ENCODE measurements around the gene CASZ1. TPM values are rescaled to one million over a fixed set of nuclear protein-coding genes. Genes with fewer than 3 reads are reported as not detected.

CASZ1 gene
- total and polyA plus RNA-seq, 2 donors (not counting 1 experiment from before 2014, with no cell fraction given): 0.34 to 0.50 TPM

- H3K27ac ChIP-seq (ENCODE audit: insufficient read depth, low read length): no peak overlapping the region
- H4K20me1 ChIP-seq (ENCODE audit: control insufficient read depth, extremely low read depth, insufficient read depth, low read length): no peaks in the 10 kb centered on the region
- no peak overlapping the region for H3K4me3 ChIP-seq (replicated peaks in 1 of 4; ENCODE audit: control extremely low read depth in 1 of 4, insufficient read depth in 1 of 4, low read depth in 3 of 4, low read length in 4 of 4)
- no peak overlapping the region for H3K9ac ChIP-seq (ENCODE audit: insufficient read depth, low read length)
- H3K9me3 ChIP-seq (ENCODE audit: control insufficient read depth, insufficient read depth, low read depth, low read length): no peaks in the 10 kb centered on the region
- H3K36me3 ChIP-seq (ENCODE audit: control insufficient read depth, insufficient read depth, low read length): no peaks in the 10 kb centered on the region
- H3K4me2 ChIP-seq (ENCODE audit: extremely low read depth, insufficient read depth, low read length): no peak overlapping the region
- H2AFZ ChIP-seq (ENCODE audit: low read length): no peak overlapping the region
- H3K4me1 ChIP-seq (ENCODE audit: control insufficient read depth, extremely low read depth, insufficient read depth, low read length): no peaks in the 10 kb centered on the region
- no peaks in the 10 kb centered on the region for H3K79me2 ChIP-seq (ENCODE audit: control insufficient read depth, insufficient read depth, low read length)
- no peak for DNase-seq (ENCODE audit: low read depth in 2 of 2)
- TF ChIP-seq, protein P1, sequence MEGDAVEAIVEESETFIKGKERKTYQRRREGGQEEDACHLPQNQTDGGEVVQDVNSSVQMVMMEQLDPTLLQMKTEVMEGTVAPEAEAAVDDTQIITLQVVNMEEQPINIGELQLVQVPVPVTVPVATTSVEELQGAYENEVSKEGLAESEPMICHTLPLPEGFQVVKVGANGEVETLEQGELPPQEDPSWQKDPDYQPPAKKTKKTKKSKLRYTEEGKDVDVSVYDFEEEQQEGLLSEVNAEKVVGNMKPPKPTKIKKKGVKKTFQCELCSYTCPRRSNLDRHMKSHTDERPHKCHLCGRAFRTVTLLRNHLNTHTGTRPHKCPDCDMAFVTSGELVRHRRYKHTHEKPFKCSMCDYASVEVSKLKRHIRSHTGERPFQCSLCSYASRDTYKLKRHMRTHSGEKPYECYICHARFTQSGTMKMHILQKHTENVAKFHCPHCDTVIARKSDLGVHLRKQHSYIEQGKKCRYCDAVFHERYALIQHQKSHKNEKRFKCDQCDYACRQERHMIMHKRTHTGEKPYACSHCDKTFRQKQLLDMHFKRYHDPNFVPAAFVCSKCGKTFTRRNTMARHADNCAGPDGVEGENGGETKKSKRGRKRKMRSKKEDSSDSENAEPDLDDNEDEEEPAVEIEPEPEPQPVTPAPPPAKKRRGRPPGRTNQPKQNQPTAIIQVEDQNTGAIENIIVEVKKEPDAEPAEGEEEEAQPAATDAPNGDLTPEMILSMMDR (conservative IDR thresholded peaks at IDR 0.05 in 1 of 2, IDR thresholded peaks at IDR 0.05 in 1 of 2; ENCODE audit: low read depth in 1 of 2, low read length in 2 of 2): no peak
- TF ChIP-seq EZH2 (IDR thresholded peaks at IDR 0.05; ENCODE audit: low read length, missing control alignments): no peak
- no peaks in the 10 kb centered on the region for H3K27me3 ChIP-seq (ENCODE audit: control insufficient read depth, insufficient read depth, low read length)
These were observed 179.8 kb downstream of the CASZ1 start for GRCh38 chr1:10616696-10617095.

GRCh38 chr1:10615932-10616671 lies 180.3 kb downstream of the CASZ1 start:
- no peak overlapping the region for H3K9ac ChIP-seq (ENCODE audit: insufficient read depth, low read length)
- H3K9me3 ChIP-seq (ENCODE audit: control insufficient read depth, insufficient read depth, low read depth, low read length): no peaks in the 10 kb centered on the region
- TF ChIP-seq, protein P1 (conservative IDR thresholded peaks at IDR 0.05 in 1 of 2, IDR thresholded peaks at IDR 0.05 in 1 of 2; ENCODE audit: low read depth in 1 of 2, low read length in 2 of 2): no peak
- TF ChIP-seq EZH2 (IDR thresholded peaks at IDR 0.05; ENCODE audit: low read length, missing control alignments): no peak
- no peaks in the 10 kb centered on the region for H3K79me2 ChIP-seq (ENCODE audit: control insufficient read depth, insufficient read depth, low read length)
- no peak for DNase-seq (ENCODE audit: low read depth in 2 of 2)
- H3K4me1 ChIP-seq (ENCODE audit: control insufficient read depth, extremely low read depth, insufficient read depth, low read length): no peaks in the 10 kb centered on the region
- no peaks in the 10 kb centered on the region for H3K27me3 ChIP-seq (ENCODE audit: control insufficient read depth, insufficient read depth, low read length)
- H2AFZ ChIP-seq (ENCODE audit: low read length): no peak overlapping the region
- no peaks in the 10 kb centered on the region for H3K36me3 ChIP-seq (ENCODE audit: control insufficient read depth, insufficient read depth, low read length)
- no peak overlapping the region for H3K4me3 ChIP-seq (replicated peaks in 1 of 4; ENCODE audit: control extremely low read depth in 1 of 4, insufficient read depth in 1 of 4, low read depth in 3 of 4, low read length in 4 of 4)
- H4K20me1 ChIP-seq (ENCODE audit: control insufficient read depth, extremely low read depth, insufficient read depth, low read length): no peaks in the 10 kb centered on the region
- H3K27ac ChIP-seq (ENCODE audit: insufficient read depth, low read length): no peak overlapping the region
- no peak overlapping the region for H3K4me2 ChIP-seq (ENCODE audit: extremely low read depth, insufficient read depth, low read length)

DNA sequence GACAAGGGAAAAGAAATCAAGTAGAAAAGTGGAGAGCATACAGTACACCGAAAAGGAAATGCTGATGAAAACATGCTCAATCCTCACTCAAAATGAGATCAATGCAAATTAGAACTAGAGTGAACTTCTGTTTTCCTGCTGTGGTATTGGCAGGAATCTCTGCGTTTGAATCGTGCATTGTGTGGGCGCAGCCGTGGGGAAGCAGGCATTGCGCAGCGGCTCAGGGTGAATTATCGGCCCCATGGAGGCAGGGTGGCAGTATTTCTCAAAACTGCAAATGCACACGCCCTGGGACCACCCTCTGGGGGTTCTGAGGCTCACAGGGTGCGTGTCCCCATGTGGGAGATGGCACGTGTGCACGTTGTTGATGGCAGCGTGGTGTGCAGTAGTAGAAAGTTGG lies 181.1 kb downstream of the CASZ1 start:
- TF ChIP-seq, protein P1 (conservative IDR thresholded peaks at IDR 0.05 in 1 of 2, IDR thresholded peaks at IDR 0.05 in 1 of 2; ENCODE audit: low read depth in 1 of 2, low read length in 2 of 2): no peak
- no peak for TF ChIP-seq EZH2 (IDR thresholded peaks at IDR 0.05; ENCODE audit: low read length, missing control alignments)
- no peak overlapping the region for H3K4me3 ChIP-seq (replicated peaks in 1 of 4; ENCODE audit: control extremely low read depth in 1 of 4, insufficient read depth in 1 of 4, low read depth in 3 of 4, low read length in 4 of 4)
- no peaks in the 10 kb centered on the region for H4K20me1 ChIP-seq (ENCODE audit: control insufficient read depth, extremely low read depth, insufficient read depth, low read length)

More for the DNA sequence above, 181.1 kb downstream of the CASZ1 start:
- no peak overlapping the region for H2AFZ ChIP-seq (ENCODE audit: low read length)
- H3K27me3 ChIP-seq (ENCODE audit: control insufficient read depth, insufficient read depth, low read length): no peaks in the 10 kb centered on the region
- H3K27ac ChIP-seq (ENCODE audit: insufficient read depth, low read length): no peak overlapping the region
- H3K79me2 ChIP-seq (ENCODE audit: control insufficient read depth, insufficient read depth, low read length): no peaks in the 10 kb centered on the region
- no peak overlapping the region for H3K4me2 ChIP-seq (ENCODE audit: extremely low read depth, insufficient read depth, low read length)
- no peak overlapping the region for H3K9ac ChIP-seq (ENCODE audit: insufficient read depth, low read length)
- no peaks in the 10 kb centered on the region for H3K4me1 ChIP-seq (ENCODE audit: control insufficient read depth, extremely low read depth, insufficient read depth, low read length)
- peak in 1 of 2 donors; percentile 50 for DNase-seq (ENCODE audit: low read depth in 2 of 2)
- H3K9me3 ChIP-seq (ENCODE audit: control insufficient read depth, insufficient read depth, low read depth, low read length): no peaks in the 10 kb centered on the region
- no peaks in the 10 kb centered on the region for H3K36me3 ChIP-seq (ENCODE audit: control insufficient read depth, insufficient read depth, low read length)
